GM10847 (cell line): ENCODE measurements around the gene SCP2.

Experiments used
- POLR2A ChIP-seq: IDR thresholded peaks from 2 replicates; pipeline ENCODE4 v1.6.1; 2011; ENCODE audit not compliant: insufficient read length; ENCODE audit errors: extremely low read depth

SCP2 gene

DNA sequence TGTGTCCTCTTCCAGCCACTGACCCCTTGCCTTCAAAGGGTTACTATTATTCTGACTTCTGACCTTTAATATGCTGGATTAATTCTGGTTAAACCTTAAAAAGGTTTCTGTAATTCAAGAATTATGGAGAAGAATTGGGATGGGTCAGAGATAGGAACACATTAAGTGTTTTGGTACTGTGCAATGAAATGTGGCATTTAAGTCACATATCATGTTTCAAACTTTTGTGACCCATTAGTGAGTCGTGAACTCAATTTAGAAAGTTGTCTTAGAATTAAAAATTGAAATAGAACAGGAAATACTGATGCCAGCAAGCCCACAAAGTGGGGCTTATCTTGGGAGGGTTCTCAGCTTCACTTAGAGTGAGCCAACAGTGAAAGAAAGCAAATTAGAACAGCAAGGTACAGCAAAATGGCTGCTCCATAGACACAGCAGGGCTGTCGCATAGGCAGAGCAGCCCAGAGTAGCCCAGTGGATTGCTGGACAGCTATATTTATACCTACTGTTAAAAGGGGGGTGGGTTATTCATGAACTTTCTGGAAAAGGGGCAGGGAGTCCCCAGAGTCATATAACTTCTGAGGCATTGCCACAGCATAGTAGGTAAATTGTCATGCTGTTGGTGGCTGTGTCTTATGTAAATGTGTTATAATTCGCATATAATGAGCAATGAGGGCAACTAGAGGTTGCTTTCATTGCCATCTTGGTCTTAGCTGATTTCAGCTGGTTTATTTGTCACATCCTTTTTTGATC is 10.5 kb downstream of the SCP2 start:
- no peak for TF ChIP-seq POLR2A

DNA sequence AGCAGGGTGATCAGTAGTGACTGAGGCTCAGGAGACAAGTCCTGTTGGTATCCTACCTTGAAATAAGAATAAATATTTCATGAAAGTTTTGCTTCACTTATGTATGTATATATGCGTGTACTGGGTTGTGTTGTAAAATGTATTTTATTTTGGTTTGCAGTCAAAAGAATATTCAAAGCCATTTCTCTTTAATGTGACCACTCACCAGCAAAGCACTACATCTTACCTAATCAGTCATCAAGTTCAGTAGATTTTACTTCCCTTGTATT is 11.0 kb downstream of the SCP2 start:
- TF ChIP-seq POLR2A, result no peak

DNA sequence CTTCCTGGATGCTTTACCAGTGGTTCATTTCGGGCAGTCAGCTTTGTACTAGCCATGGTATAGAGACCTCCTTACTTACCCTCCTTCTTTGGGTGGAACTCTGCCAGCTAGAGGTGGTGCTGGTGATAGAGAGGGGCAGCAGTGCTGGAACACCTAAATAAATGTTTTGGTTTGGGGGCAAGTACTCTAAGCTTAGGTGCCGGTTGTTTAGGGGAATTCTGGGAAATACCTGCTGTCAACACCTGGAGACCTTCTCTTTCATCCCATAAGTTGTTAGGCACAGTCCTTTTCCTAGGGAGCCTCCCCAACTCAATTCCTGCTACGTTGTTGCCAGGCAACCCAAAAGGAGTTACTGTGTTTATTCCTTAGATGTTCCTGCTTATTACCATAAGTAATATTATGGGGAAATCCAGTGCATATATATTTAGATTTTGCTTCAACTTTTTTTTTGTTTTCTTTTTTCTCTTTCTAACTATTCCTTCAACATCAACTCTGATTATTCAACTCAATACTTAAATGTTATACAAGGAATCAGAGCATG is 16.9 kb downstream of the SCP2 start:
- no peak for TF ChIP-seq POLR2A

DNA sequence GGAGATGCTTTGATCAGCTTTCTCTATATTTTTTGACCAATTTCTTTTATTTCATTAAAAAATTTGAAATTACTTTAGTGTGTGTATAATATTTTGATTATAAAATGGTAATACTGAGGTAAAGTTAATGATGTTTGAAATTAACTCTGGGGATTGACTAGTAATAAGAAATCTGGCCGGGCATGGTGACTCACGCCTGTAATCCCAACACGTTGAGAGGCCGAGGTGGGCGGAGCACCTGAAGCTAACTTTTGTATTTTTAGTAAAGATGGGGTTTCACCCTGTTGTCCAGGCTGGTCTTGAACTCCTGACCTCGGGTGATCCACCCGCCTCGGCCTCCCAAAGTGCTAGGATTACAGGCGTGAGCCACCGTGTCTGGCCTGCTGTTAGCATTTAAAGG is 17.5 kb downstream of the SCP2 start:
- no peak for TF ChIP-seq POLR2A

DNA sequence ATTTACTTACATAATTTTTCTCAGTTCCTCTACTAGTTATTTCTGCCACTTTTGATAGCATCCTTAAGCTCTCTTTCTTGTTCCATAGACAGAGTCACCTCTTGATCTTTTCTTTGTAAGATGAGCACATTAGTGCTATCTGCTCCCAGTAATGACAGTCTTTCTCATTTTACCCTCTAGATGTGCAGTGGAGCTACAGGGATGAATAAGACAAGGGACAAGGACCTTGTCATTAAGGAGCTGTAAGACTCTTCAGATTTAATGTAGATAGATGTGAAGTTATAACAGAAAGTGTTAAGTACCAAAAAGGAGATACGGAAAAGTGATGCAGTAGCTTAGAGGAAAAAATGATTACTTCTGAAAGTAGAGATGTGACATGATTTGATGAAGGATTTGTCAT is 20.4 kb downstream of the SCP2 start:
- TF ChIP-seq POLR2A, result no peak

DNA sequence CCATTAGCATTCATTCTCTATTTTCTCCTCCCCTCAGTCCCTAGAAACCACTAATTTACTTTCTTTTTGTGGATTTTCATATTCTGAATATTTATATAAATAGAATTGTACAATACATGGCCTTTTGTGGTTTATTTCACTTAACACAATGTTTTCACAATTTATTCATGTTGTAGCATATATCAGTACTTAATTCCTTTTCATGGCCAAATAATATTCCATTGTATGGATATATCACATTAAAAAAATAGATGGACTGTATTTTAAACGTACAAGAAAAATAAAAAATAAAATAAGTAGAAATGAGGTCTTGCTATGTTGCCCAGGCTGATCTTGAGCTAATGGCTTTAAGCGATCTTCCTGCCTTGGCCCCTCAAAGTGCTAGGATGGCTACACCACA is 25.0 kb downstream of the SCP2 start:
- TF ChIP-seq POLR2A, result no peak

DNA sequence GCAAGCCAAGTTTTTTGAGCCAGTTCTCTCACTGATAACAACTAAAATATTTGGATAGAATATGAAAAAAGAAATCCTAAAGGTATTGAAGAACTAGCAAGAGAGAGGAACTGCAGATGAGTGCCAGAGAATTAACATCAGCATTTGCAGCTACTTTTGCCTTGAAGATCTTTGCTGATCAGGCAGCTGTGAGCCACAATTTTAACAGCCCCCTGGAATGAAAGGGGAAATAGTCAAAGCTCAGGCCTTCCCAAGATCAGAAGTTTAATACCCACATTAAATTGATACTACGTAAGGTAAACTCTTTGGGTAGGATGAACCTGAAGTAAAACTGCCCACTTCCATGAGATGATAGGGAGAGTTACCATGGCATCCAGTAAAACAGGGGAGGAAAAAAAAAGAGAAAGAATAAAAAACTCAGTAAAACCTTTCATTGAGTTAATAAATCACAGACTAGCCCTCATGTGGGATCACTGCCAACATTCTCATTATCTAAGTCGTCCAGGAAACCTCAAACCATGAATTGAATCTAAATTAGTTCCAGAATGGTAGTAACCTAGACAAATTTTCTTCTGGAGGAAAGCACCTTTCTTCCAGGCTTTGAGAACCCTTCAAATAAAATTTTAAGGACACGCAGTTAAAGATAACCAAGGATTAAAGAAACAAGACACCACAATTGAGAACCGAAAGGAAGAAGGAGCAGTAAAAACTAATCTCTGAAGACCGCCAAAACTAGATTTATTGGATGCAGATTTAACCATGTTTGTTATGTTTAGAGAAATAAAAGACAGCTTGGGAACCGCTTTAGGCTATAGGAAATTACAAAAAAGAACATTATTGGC is 28.3 kb downstream of the SCP2 start:
- no peak for TF ChIP-seq POLR2A

DNA sequence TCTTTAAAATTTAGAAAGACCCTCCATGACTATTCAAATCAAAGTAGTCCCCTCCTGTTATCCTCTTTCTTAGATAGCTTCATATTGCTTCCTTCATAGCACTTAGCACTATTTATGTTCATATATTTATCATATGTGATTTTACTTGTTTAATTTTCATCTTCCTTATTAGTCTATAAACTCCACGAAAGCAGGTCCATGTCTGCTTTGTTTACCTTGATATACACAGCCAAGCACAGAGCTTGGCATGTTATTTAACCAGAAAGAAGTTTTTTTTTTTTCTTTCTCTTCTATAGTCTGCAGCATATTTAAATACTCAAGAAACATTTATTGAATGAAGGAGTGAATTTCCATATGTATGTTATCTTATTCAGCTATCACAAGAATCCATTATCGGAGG is 36.0 kb downstream of the SCP2 start:
- TF ChIP-seq POLR2A, result no peak

DNA sequence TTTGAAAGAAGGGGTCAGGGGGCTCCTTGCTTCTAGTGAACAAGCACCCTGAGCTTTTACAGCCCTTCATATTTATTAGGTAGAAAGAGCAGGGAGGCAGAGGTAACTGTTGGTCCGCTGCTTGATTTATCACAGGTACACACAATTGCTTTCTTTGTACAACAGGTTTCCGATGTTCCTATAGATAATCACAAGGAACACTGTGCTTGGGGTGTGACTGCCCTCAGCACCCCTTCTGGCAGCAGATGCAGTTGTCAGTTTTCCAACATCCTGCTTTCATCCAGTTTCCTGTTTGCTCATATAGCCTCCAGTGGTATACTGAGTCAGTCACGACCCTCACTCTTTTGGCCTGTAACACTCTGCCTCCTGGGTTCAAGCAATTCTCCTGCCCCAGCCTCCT is 40.6 kb downstream of the SCP2 start:
- TF ChIP-seq POLR2A, result no peak

DNA sequence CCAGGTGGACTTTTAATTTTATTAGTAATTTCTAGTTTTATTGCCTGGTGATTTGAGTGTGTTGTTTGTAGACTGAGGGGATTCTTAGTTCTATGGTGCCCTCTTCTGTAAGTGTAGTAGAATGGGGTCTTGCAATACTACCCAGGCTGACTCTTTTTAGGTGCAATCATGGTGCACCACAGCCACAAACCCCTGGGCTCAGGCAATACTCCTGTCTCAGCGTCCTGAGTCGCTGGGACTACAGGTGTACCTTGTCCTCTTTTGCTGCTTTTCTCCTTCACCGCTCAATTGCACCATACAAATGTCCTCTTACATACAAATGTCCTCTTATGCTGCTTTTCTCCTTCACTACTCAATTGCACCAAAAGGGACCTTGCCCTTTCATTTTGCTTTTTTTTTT is 43.1 kb downstream of the SCP2 start:
- TF ChIP-seq POLR2A, result no peak

DNA sequence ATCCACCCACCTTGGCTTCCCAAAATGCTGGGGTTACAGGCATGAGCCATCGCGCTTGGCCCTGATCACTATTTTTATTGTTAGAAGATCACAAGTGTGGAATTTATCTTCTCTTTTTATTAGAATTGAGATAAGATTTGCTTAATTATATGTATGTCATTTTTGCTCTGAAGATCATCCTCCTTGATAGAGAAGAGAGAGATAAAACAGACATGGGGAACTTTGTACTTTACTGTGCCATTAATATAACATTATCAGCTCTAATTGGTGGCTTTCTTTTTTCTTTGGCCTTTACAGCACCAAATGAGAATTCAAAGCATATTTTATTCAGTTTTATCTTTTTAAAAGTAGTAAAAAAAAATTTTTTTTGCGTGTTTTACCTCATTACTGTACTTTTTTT is 46.8 kb downstream of the SCP2 start:
- no peak for TF ChIP-seq POLR2A

DNA sequence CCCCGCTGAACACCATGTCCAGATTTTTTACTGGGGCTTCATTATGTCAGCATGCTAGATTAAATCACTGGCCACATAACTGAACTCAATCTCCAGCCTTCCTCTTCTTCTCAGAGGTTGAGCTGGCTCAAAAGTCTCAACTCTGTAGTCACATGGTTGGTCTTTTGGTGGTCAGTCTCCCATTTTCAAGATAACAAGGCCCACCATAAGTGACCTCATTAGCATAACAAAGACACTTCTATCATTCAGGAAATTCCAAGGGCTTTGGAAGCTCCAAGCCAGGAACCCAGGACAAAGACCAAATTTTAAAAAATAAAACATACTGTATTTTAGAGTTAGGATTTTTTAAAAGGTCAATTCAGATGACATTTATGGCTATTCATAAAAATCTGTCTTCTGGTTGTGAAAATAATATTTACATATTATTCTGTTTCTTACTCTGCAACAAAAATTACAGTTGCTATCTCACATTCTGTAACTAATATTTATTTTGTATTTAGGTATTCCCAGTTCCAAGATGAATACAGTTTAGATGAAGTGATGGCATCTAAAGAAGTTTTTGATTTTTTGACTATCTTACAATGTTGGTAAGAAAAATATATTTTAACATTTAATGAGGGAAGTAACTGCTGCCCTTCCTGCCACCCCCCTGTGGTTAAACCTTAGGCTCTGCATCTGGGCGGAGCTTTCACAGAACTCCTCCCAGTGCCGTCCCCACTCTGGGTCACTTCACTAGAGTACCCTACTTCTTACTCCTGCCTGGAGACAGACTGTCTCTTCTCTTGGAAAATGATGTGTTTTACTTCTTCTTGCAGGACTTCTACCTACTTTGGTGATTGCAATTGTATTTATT is 49.3 kb downstream of the SCP2 start:
- TF ChIP-seq POLR2A, result no peak

DNA sequence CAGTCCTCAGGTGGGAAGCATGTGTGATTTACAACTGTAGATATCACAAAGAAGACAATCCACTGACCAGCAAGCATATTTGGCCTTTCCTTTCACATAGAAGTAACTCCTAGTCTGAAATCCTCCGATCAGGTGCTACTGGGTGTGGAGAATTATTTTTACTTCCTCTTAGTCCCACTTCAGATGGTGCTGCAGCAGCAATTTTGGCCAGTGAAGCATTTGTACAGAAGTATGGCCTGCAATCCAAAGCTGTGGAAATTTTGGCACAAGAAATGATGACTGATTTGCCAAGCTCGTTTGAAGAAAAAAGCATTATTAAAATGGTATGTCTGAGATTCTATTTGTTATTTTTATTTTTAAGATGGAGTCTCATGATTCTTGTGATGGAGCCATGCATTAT is 51.0 kb downstream of the SCP2 start:
- TF ChIP-seq POLR2A, result no peak

DNA sequence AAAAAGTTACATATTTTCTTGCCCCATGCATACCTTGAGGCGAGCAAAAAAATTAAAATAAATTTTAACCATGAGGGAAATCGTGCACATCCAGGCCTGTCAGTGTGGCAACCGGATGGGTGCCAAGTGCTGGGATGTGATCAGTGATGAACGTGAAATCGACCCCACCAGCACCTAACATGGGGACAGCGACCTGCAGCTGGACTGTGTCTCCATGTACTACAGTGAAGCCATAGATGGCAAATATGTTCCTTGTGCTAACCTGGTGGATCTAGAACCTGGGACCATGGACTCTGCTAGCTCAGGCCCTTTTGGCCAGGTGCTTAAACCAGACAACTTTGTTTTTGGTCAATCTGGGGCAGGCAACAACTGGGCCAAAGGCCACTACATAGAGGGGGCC is 67.6 kb downstream of the SCP2 start:
- TF ChIP-seq POLR2A, result no peak

DNA sequence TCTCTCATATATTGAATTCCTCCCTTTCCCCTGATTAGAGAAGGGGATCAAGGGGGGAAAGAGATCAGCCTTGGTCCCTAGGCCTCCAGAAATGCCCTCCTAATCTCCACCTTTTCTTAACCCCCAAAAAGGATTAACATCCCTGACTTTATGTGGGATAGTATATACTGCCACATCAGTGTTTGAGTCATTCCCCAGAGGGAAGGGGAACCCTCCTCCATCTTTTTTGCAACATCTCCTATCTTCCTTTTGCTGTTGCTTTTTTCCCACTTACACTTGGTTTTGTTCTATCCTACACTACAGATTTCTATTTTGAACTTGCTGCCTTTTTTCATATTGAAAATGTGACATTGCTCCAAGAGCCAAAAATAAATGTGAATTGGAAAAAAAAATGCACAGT is 69.6 kb downstream of the SCP2 start:
- no peak for TF ChIP-seq POLR2A

DNA sequence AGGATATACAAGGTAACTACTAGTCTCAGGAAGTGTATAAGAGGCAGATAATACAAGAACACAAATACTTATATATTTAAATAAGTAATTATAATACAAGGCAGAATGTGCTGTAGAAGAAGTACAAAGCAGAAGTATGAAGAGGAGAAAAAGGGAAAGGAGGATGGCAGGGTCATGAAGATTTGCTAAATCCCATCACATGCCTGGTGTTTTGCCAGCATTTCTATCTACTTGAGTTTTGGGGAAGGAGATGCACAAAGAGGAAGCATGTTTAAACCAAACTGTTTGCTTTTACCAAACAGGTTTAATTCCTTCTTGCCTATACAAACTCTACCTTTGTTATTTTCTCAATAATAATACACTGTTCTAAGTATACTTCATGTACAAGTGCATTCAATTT is 74.1 kb downstream of the SCP2 start:
- no peak for TF ChIP-seq POLR2A

DNA sequence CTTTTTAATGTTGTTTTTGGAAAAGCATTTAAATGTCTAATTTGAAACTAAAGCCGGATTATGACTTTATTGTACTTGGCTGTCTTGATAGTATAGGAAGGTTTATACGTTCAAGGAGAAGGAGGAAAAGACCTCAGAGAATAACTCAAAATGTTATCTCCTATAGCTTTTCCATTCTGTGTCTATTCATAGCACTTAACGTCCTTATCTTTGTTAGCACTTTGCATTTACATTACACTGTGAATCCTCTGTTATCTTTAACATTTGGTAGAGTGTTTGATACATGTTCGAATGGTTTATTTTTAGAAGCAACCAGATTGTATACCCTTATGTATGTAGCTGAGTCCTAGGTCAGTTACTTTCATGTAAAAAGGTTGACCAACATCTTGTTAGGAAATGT is 84.1 kb downstream of the SCP2 start:
- TF ChIP-seq POLR2A, result no peak
